Measurements from ENCODE around the gene GBP1.
"Not testable (repeated sequence)": the region's sequence is repeated elsewhere in the genome, so short reads cannot be mapped to it uniquely, and the experiment has no call there.

GBP1 gene

DNA sequence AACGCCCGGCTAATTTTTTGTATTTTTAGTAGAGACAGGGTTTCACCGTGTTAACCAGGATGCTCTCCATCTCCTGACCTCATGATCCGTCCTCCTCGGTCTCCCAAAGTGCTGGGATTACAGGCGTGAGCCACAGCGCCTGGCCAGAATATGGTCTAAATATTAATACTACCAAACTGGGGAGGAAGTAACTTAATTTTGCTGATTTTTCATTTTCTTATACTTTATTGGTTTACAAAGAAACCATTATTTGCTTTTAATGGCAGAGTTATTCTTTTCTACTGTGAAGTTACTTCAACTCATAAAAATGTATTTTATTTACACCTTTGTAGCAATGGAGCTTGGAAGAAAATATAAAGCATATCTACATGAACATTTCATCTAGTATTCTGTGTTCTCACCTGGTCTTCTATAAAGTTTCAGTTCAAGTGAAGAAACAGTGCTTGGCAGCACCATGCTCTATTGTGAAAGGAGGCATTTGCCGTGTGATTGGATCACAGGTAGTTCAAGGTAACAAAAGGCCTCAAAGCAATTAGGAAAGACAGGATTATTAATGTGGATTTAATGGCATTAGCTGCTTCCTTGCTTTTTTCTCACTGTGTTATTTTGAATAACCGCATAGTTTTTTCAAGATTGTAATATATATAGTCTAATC lies 13.6 kb downstream of the GBP1 start:
- no peak for DNase-seq

GRCh38 chr1:89050649-89051033 lies 14.4 kb downstream of the GBP1 start:
- no peak for DNase-seq

DNA sequence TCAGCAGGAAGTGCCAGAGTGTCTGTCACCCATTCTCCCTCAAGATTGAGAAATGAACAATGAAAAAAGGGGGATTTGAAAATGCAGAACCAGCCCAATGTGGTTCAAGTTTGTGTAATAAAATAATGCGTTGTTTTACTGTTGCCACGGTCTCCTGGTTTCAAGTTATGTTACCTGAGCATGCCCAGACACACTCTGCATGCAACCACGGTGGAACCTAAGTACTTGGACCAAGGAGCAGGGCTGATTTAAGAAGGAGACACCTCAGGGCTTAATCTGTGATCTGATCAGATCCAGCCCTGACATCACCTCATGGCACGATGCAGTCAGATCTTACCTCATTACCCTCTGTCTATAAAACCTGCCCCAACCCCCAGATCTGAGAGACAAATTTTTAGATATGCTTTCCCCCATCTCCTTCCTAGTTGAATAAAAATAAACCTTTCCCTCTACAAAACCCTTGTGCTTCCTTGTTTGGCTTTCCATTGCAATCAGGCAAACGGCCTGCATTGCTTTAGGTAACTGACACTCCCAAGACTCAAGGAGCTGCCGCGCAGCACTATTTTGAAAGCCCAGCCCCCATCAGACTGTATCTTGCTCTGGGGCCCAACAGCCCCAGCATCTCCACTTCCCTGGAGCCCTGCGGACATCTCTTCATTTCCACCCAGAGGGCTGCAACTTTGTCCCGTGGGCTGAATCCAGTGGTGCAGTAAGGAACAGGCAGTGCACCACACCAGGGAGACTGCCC lies 14.9 kb downstream of the GBP1 start:
- DNase-seq = not testable (repeated sequence)

DNA sequence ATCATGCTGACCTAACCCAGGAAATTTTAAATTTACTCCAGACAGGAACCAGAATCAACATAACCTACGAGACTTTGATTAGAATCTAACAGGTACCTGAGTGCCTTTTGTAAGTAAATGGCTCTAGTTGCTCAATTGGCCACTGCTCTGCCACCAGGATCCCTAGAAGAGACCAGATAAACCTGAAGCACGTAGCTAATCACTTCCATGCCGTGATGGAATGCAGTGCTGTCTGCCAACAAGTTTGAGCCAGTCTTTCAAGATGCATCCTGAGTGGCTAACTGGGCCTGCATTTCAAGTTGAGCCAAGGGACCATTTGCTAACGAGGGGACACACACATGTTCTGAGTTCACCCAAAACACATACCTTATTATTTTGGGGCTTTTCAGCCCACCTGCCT lies 15.8 kb downstream of the GBP1 start:
- not testable (repeated sequence) for DNase-seq

GRCh38 chr1:89047734-89048133 lies 17.3 kb downstream of the GBP1 start:
- DNase-seq = no peak

- DNase-seq = not testable (repeated sequence)
Observed at GRCh38 chr1:89046318-89047183, 18.5 kb downstream of the GBP1 start.

GRCh38 chr1:89044970-89045721 lies 19.9 kb downstream of the GBP1 start:
- DNase-seq = no peak

DNA sequence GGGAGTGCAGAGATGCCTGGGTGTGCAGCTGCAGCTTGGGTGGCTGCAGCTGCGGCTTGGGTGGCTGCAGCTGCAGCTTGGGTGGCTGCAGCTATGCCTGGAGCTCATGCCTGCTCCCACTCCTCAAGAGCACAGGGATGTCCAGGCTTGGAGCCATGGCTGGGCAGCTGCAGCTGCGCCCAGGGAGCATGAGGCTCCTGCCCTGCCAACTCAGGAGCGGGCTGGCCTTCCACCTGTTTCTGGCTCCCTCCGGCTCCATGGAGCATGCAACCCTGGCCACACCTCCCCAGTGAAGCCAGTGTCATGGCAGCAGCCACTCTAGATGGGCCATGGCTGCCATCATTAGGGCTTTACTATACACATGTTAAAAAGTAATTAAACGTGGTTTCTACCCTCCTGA lies 21.1 kb downstream of the GBP1 start:
- no peak for DNase-seq

GRCh38 chr1:89042491-89042890 lies 22.5 kb downstream of the GBP1 start:
- no peak for DNase-seq

DNA sequence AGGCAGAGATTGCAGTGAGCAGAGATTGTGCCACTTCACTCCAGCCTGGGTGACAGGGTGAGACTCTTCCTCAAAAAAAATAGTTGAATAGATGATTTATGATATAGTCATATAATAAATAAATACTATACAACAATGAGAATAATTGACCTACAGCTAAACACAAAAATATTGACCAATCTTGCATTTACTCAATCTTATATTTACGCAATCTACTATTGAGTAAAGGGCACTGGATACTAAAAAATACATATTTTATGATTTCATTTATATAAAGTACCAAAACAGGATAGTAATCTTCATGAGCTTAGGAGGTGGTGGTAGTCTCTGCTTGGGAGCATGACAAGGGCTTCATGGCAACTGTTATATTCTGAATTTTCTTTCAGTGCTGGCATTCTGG lies 23.3 kb downstream of the GBP1 start:
- no peak for DNase-seq

- no peak for DNase-seq
Observed at GRCh38 chr1:89041119-89041641, 23.8 kb downstream of the GBP1 start.

DNA sequence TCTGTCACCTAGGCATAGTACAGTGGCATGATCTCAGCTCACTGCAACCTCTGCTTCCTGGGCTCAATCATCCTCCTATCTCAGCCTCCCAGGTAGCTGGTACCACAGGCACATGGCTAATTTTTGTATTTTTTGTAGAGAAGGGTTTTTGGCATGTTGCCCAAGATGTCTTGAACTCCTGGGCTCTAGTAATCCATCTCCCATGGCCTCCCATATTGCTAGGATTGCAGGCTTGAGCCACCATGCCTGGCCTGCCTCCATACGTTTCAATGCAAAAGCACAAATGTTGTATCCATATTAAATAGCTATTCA lies 24.7 kb downstream of the GBP1 start:
- DNase-seq = no peak

DNA sequence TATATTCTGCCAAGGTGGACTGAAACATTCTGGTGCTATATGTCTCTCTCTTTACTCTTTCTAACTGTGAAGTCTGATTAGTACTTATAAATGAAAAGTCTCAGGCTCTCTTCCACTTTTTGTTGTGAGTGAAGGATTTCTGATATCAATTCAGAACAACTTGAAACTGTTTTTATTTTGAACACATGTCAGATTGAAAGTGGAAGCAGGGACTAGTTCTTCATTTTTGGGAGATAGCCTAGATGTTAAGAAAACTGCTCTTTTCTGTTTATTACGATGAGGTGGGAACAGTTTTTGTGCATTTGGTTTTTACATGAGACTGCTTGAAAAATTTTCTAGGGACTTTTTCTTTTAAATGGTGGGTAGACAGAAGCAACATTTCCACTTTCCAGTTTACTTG lies 27.8 kb downstream of the GBP1 start:
- DNase-seq = no peak

- no peak for DNase-seq
Observed at GRCh38 chr1:89035080-89035479, 29.9 kb downstream of the GBP1 start.

DNA sequence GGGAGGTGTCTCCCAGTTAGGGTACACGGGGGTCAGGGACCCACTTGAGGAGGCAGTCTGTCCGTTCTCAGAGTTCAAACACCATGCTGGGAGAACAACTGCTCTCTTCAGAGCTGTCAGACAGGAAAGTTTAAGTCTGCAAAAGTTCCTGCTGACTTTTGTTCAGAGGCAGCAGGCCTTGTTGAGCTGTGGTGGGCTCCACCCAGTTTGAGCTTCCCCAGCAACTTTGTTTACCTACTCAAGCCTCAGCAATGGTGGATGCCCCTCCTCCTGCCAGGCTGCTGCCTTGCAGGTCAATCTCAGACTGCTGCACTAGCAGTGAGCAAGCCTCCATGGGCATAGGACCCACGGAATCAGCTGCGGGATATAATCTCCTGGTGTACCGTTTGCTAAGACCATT lies 31.0 kb downstream of the GBP1 start:
- DNase-seq = not testable (repeated sequence)

- not testable (repeated sequence) for DNase-seq
Observed at GRCh38 chr1:89029051-89029450, 36.0 kb downstream of the GBP1 start.

GRCh38 chr1:89025928-89026327 lies 39.1 kb downstream of the GBP1 start:
- no peak for DNase-seq

- no peak for DNase-seq
Observed at GRCh38 chr1:89023026-89023425, 42.0 kb downstream of the GBP1 start.

DNA sequence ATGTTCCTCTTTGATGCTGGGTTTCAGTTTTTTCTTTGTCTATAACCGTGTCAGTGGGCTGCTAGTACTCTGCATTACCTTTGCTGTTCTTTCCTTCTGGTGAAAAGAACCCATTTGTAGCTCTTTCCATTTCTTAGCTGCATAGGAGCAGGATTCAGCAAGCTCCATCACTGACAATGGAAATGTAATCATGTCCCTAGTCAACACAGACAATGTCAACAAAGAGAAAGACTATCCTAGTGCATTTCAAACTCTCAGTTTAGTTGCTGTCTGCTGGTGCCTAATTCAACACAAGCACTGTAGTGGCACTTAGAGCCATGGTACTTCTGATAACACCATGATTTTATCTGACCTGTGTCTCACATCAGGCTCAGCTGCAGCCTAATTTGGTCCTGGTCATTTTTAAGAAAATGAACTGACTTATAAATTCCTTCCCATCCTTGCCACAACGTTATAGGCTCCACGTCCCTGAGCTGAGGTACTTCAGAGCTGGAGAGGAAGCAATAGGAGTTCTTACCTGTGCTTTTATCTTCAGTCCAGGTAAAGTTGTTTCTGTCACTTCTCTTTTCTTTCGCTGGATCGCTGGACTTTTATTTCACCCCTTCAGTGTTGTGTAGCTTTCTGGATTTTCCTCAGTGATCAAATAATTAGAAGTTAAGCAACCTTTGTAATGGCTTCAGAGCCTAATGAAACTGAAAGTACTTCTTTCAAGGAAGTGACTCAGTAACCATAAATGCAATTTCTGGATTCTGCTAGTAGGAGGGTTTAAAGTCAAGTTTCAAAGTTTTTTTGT lies 42.6 kb downstream of the GBP1 start, which contains the start of gene GBP3:
Gene GBP3 (minus strand): TSS at position 700 of the 793 bp plus-strand sequence. CDS start 2,145 bp downstream, outside the sequence.
- peak; percentile 23 for DNase-seq

DNA sequence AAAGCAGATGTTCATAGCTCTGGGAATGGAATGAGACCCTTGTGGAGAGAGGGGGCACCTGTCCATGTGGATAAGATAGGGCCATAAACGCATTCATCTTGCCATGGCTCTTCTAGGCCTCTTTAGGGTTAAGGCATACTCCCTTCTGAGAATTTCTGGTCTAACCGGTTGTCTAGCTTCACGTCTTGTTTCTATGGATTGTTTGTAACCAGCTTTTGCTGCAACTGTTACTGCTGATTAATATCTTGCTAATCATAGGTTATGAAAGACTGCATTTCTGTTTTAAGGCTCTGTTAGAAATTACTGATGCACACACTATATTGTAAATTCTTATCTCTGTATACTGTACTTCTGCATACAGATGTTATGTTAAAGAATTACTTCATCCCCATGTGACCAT lies 46.7 kb downstream of the GBP1 start:
- DNase-seq = not testable (repeated sequence)

GRCh38 chr1:89008511-89008910 lies 56.5 kb downstream of the GBP1 start:
- no peak for DNase-seq

Data from NCI-H1092 treated with DMSO at 0.1 percent for 48 hours (cell line).